NCI-H2107 treated with DMSO at 0.1 percent for 48 hours (cell line): ENCODE results near the gene UBE2D3.

Source experiments
- DNase-seq: peaks from one replicate; lab custom pipeline; 2025; ENCODE audit not compliant: unreplicated experiment; lab: John Stamatoyannopoulos, UW

Gene UBE2D3

DNA sequence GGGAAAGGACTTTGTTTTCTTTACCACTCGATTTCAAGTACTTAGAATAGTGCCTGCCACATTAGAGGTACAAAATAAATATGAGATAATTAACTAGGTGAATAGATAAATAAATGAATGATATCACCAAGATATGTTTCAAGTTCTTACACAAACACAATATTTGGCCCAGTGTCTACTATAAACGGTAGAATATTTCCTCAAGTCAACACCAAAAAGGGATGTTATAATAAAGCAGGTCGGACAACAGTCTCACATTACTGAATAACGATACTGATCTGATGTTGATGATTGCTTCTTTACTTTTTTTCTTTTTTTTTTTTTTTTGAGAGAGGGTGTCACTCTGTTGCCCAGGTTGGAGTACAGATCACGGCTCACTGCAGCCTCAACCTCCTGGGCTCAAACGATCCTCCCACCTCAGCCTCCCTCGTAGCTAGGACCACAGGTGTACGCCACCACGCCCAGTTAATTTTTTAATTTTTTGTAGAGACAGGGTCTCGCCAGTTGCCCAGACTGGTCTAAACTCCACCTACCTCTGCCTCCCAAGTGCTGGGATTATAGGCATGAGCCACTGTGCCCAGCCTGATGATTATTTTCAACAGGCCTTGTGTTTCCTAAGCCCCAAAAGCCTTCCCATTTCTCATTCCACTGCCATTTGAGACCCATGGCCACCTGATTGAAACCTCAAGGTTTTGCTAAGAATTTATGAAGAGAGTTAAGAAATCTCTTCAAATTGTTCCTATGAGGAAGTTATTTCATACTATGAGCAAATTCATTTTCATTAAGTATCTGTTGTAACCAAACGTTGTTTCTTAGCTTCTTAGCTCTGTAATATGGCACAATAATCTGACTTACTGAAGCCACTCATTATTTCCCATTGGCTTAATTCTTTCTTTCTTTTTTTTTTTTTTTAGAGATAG is 68.8 kb downstream of the UBE2D3 start:
- DNase-seq = no peak

DNA sequence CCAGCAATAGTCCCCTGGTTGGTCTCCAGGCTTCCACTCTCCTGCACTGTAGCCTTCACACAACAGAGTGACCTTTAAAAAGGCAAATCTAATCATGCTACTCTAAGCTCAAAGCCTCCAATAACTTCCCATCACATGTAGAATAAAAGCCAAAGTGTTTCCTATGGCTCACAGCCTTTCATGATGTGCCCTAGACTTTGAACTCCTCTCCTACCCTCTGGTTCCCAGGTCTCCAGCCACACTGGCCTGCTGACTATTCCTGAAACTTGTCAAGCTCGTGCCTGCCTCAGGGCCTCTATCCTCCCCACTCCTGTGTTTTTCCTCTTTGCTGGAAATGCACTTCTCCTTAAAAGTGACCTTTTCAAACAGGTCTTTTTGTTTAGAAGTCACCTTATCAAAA is 69.7 kb downstream of the UBE2D3 start:
- no peak for DNase-seq

DNA sequence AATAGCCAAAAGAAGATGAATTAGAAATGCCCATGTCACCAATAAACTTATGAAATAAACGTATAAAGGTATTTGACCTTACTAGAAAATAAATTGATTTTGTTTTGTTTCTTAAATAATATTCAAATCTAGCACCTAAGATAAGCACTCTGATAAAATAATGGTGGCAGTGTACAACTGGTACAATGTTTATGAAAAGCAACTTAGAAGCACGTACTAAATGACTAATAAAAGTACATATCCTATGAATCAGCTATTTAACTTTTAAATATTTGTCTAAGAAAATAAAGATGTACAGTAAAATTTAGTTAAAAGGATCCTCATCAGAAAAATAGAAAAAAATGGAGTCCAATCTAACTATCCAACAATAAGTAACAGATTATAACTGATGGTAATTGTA is 73.3 kb downstream of the UBE2D3 start:
- DNase-seq = no peak

DNA sequence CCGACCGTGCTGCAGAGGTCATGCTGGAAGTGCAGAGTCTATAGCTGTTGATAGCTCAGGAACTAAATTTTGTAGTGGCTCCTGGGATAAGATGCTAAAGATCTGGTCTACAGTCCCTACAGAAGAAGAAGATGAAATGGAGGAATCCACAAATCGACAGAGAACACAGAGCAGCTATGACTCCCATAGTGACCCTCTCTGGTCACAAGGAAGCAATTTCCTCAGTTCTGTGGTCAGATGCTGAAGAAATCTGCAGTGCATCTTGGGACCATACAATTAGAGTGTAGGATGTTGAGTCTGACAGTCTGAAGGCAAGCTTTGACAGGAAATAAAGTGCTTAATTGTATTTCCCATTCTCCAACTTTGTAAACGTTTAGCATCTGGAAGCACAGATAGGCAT is 75.4 kb downstream of the UBE2D3 start:
- DNase-seq = no peak
